HG02759 (cell line): ENCODE results near the gene LBHD2.

ENCODE experiments used
- ATAC-seq: cut with Tn5 transposase; IDR thresholded peaks from one replicate; pipeline ENCODE4 v1.9.1; 2021; ENCODE audit warnings: mild to moderate bottlenecking, moderate library complexity; ENCODE audit not compliant: unreplicated experiment

LBHD2 gene

DNA sequence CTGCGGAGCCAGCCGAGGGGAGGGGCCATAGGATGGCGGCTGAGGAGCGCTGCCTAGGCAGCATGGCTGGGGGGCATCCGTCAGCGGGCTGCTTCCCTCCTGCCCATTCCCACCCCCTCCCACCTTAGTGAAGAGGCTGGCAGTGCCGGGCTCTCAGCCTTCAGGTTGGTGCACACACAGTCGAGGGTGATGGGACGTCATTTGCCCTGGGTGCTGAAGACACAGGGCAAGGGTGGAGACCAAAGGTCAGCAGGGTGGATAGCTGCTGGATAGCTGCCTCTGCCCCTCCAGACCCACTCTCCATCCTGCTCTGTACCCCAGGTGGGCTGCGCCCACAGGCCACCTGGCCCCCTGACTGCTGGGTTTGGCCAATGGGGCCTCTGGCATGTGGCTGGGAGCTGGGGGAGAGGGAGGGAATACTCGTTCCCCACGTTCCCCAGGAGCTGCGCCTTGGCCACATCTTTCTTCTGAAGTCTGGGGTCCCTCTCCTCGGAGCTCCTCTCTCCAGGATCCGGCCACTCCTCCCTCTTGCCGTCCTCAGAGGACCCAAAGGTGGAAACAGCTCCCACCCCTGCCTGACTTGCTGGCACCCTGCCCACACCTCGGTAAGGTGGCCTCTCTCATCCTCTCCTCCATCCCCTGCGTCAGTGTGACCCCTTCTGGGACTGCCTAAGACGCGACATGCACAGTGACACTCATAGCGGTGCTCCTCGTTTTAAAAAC, 15.5 kb upstream of the LBHD2 start:
- no peak for ATAC-seq

DNA sequence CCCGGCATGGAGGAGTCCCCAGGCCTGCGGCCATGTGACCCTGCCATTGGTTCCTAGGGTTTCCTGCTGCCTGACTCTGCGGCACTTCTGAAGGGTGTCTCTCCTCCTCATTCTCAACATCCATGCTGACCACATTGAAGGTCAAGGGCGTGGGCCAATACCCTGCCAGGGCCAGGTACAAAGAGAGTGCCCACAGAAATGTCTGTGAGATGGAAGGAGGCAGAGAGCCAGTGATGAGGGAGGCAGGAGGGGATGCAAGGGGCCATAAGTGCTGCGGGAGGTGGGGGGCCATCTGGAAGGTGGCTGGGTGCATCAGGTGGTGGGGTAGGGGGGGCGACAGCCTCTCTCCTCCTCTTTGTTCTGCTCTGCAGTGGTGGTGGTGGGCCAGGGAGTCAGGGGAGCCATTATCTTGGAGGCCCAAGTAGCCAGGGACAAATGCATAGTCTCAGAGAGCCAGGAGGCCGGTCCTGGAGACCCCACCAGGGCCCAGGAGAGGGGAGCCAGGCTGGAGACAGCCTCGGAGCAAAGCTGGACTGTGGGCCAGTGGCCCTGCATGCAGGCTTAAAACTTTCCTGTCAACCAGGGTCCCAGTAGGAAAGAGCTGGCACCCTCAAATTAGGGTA, 13.6 kb upstream of the LBHD2 start:
- no peak for ATAC-seq

DNA sequence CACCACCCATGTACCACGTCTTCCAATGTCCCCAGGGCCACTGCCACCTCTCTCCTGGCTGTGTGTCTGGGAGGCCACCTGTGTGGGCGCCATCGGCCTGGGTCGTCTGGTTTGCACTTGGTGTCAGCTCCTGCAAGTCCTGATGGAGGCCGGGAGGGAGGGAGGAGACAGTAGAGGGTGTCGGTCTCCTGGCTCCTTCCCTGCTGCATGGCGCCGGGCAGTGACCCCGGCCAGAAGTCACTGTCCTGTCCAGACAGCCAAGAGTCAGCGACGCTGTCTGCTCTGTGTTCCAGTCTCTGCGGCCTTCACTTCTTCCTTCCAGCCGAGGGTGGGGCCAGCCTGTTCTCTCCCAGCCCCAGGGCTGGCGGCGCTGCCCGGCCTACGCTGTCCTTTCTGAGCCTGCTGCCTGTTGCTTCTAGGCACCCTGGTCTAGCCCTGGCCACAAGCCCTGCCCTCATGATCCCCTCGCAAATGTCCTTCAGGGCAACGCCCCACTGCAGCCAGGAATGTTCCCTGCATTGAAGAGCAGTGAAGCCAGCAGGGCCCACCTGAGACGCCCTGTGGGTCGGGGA, 13.0 kb upstream of the LBHD2 start:
- no peak for ATAC-seq

DNA sequence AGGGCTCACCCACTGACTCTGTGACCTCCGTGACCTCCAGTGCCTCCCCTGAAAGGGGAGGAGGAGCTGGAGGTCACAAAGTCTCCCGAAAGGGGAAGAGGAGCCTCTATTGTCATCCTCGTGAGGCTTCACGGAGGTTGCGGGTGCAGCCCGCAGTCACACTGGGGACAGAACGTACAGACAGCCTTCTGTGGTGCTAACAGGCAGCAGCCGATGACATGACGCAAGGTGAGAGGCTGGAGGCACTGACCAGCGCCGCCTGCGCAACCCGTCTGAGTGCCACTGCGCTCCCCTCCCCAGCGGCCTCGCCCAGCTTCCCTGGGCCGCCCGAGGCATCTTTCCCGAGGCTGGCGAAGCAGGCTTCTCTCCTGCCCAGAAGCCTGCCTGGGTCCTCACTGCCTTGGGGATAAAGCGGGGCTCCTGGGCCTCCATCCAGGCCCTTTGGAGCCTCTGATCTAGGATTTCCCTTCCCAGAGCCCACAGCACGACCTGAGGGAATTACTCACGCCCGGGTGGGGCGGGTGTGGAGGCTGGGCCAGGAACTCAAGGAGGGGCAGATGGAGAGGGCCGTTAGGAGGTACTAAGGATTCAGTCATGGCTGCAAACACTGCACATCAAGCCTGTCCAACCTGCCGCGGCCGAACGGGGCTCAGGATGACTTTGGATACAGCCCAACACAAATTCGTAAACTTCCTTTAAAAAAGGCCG, 12.3 kb upstream of the LBHD2 start:
- no peak for ATAC-seq

DNA sequence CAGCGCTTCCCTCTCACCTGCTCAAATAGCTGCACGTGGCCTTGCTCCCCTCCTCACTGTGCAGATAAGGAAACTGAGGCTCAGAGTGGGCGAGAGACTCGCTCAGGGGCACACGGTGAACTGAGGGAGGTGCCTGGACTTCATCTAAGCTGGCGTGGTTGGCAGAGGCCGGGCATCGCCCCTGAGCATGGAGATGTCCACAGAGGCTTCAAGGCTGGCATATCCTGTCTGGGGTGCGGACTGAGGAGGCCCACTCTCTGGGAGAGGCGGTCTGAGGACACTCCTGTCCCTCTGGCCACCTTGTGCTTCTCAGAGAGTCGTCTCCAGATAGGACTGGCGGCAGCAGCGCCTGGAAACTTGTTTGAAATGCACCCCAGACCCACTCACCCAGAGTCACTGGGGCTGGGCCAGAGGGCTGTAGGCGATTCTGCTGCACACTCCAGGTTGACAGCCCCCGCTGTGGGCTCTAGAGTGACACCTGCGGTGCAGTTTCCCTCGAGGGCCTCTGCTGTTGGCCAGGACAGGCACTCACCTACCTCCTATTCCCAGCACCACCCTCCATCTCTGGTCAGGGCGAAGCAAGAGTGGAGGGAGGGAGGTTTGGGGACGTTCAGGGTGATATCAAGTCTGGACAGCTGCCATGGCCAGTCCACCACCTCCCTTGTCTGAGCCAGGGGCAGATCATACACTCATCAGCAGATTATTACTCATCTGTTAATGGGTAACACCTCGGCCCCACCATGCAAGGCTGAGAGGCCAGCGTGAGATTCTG, 11.2 kb upstream of the LBHD2 start:
- no peak for ATAC-seq

DNA sequence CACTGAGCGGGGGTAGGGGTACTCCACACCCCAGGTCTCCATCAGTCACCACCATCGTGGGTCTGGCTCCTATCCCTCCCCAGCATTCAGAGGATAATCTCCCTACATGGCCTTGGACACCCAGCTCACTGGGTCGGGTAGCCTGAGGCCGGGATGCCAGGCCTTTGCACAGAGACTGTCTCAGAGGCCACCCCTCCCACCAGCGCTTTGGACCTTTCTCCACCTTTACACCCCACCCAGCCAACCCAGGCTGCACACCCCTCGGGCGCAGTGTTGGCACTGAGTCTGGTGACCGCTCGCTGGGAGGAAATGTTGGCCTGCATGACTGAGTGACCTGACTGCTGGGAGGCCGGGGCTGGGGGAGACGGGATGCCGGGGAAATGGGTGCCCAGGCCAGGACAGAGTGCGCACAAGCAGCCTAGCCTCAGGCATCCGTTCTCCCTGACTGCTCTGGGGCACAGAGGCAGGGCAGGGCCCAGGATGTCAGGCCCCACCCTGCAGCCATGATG, 10.6 kb upstream of the LBHD2 start:
- ATAC-seq: no peak

DNA sequence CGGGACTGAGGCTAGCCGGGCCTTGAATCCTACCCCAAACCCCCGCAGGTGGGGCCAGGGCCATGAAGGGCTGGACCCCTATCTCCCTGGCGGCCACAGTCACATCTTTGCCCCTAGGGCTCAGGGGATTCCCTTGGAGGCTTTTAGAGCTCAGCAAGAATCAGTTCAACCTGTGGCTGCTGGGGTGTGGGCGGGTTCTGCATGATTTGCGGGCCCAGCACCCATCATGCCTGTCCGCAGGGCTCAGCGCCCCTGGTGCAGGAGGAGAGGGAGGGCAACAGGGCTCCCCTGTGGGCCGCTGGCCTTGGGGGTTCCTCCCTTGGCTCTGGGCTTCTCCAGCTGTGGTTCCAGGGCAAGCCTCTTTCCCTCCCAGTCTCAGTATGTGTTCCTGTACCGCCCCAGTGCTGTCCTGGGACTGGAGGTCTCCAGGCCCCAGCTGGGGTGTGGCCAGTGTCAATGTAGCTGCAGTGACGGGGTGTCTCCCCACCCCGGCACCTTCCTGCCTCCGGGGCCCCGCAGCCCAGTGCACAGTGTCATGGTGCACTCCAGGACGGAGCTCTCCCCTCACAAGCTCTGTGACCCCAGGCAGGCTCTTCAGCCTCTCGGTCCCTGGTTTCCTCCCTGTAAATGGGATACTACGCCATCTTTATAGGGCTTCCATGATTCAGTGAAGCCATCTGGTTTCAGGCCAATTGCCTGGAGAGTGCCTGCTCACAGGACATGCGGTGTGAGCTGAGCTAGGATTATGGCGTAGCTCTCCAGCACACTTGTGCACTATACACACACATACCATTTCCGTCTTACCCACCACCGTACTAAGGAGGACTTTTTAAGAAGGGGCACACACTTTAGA, 9.9 kb upstream of the LBHD2 start:
- ATAC-seq: no peak

DNA sequence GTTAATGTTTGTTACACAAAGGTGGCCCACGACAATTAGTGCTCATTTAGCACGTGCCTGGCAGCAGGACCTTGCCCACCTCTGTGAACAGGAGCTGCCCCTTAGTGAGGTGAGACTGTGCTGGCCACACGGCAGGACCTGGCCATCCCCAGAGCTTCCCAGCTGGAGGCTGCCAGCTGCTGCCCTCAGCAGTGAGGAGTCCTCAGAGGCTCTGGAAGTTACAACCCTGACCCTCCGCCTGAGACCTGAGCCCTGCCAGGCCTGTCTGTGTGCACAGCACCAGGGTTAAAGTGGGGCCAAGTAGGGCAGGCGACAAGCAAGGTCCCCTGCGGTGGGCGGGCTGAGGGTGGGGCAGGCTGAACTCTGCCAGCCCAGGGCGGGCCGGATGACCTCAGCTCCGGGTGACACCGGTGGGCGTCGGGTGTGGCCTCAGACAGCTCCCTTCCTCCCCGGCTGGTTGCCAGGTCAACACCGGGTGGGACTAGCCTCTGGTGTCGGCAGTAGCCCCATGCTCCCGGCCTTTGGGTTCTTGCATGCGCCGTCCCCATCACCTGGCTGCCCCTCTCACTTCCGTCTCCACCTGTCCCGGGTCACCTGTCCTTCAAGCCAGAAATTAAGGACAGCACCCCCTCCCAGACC, 9.2 kb upstream of the LBHD2 start:
- no peak for ATAC-seq

DNA sequence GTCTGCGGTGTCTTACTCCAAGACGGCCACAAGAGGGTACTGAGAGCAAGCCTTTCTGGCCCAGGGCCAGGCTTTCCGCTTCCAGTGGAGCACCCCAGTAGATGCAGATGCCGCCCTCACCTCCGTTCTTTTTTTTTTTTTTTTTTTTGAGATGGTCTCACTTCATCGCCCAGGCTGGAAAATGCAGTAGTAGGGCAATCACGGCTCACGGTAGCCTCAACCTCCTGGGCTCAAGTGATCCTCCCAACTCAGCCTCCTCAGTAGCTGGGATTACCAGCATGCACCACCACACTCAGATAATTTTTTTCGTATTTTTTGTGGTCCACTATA, 5.6 kb upstream of the LBHD2 start:
- ATAC-seq: no peak

DNA sequence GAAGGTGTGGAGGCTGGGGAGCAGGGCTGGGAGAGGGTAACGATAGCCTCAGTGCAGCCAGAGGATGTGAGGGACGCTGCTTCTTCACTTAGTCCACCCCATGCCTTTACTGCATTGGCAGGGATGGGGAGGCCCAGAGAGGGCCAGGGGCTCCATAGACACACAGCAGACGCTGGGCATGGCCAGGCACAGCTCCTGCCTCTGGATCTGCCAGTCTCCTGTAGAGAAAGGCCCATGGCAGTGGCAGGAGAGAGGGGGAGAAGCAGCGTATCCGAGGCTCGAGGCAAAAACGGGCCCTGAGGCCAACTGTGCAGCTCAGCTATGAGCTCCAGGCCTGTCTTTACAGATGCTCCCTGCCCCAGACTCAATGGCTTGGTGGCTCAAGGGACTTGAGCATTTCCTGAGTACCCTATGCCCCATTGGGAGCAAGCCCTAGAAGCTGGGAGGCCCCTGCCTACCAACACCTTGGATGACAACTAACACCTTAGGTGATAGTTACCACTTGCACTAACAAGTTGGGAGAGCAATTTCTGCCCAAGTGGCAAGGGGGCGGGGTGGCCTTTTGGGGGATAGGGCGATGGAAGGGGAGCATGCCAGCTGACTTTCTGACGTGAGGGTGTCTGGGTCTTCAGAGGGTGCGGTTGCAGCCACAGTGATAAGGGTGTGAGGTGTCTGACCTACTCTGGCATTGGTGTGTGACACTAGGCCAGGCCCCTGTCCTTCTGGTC, 5.0 kb upstream of the LBHD2 start:
- ATAC-seq: no peak

DNA sequence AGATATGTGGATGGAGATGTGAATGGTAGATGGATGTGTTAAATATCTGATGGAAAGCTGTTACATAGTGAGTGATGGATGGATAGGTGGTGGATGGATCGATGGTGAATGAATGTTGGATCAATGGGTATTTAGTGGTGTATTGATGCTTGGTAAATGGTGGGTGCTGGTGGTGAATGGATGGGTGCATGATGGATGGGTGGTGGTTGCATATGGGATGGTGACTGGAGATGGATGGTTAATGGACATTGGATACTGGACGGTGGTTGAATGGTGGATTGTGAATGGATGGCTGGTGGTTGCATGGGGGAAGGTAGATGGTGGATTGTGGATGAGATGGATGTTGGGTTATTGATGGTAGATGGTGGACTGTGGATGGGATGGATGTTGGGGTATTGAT, 2.1 kb upstream of the LBHD2 start:
- no peak for ATAC-seq

DNA sequence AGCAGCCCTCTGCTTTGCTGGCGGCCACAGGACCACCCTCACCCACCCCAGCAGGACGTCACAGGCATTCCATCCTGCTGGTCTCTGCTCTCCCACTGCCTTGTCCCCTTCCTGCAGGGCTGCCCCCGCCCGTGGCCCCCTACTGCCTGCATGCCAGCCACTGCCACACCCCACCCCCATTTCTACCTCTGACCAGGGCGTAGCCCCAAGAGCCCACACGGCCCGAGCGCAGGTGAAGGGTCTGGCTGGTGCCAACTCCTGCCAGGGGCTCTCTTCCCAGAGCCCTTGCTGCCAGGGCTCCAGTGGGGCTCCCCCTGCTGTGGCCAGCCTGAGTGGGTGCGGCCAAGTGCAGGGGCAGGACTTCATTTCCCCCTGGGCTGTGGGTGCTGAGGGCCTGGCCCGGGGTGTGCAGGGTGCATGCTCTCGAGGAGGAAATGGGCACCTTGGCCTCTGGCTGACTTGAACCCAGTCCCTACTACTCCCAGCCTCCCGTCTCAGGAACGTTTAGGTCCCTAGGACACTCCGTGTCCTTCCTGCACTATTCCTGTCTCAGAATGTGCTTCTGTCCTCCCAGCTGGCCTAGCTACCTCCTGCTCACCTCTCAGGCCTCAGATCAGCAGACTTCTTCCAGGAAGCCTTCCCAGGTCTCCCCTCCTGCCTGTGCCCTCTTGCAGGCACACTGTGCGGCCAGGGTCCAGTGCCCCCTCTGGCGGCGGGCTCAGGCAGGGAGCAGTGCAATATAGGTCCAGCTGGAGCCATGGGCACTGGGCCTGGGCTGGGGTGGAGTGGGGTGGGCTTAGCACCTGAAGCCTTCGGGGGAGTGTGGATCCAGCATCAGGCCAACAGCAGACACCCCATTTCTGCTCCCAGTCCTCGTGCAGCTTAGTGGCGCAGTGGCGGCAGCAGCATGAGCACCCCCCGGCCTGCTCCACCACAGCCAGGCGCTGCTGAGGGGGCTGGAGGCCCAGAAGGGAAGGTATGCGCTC, 1.4 kb downstream of the LBHD2 start:
- no peak for ATAC-seq

DNA sequence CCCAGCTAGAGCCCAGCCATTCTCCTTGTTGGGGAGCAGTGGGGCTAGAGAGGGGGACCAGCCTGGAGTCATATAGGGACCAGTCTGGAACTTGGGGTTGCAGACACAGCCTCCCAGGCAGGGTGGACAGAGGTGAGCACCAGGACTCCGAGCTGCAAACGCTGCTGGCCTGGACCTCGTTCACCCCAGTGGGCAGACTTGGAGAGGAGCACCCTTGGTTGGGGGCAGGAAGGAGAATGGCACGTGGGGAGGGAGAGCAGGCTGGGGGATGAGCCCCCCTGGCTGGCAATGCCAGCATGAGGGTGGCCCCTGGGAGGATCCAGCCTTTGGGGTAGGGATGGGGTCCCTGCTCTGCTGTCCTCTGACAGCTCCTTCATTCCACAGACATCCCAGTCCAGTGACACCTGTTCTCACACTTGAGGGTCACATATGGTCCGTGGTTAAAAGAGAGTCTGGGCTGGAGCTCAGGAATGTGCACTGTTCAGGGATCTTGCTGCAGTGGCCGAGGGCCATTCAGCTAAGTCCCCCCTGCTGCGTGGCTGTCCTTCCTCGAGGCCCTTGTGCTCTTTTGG, 2.8 kb downstream of the LBHD2 start:
- ATAC-seq: no peak

DNA sequence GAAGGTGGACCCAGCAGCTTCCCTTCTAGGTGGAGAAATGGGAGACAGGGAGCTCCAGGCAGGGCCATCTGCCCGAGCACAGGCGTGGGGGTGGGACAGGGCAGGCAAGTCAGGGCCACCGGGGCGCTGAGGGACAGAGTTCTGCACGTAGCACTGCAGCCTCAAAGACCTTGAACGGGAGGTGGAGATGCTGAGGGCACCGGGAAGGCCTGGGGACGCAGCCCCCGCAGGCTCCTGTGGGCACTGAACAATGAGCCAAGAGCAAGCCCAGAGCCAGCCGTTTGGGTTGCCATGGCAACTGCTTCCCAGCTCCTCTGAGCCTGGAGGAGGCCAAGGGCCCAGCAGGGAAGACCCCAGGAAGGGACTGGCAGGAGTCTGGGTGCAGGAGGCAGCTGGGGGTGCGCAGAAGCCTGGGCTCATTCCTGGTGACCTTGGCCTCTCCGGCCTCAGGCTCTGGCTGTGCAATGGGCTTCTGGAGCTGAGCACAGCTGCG, 3.4 kb downstream of the LBHD2 start:
- ATAC-seq: no peak

DNA sequence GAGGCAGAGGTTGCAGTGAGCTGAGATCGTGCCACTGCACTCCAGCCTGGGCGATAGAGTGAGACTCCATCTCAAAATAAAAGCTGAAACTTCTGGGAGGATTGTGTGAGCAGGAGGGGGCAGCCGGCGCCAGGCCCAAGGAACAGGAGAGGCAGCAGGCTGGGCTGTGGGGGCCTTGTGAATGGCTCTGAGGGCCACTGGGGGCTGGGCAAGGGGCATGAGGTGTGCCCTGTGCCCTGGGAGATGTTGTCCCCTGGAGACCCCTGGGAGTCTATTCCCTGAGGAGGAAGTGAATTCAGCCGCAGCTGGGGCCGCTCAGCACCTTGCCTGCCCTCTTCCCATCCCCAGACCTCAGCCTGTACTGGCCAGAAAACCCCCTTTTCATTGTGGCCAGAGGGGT, 4.9 kb downstream of the LBHD2 start:
- ATAC-seq: no peak

DNA sequence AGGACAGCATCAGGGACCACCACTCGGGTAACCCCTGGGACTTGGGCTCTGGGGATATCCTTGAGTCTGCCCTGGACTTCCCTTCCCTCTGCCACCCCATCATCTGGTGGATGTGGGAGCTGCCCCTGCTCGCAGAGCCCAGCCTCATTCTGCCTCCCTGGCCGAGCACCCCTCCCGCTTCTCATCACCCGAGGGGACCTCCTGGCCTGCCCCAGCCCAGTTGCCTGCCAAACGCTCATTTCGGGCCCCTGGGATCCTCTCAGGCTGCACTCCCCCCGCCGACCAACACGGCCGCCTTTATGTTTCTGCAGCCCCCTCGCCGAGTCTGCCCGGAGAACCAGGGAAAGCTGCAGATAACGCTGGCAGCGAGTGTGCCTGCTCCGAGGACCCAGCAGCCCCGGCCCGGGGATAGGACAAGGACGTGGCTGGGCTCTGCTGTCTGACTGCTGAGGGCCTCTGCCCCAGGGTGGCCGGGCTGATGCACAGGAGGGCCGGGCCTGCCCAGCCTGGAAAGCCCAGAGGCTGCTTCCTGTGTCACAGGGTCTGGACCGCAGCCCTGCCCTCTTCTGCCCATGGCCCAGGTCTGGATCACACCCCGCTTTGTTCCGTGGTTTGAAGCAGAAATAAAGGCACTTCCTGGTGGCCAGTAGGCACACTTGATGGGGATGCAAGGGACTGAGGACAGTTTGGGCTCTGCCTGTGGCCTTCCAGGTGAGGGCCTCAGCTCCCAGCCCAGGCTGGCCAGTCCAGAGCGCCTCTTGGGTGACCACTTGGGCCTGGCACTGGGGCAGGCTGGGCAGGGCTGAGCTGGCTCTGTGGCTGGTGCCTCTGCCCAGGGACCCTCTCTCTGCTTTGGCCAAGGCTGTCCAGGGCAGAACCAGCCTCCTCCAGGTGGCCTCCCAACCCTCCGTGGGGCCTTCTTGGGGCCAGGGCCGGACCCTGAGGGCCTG, 5.7 kb downstream of the LBHD2 start:
- no peak for ATAC-seq
